Measurements from ENCODE around the gene C1QTNF5. TPM values are rescaled to one million over a fixed set of nuclear protein-coding genes. Genes with fewer than 3 reads are reported as not detected.
A peak's percentile ranks its signal among the peaks of the same experiment; 100 is the strongest.

Gene C1QTNF5
- total RNA-seq, 6 experiments from 2014 or later: 2.8 to 6.3 (median 4.8) TPM

DNA sequence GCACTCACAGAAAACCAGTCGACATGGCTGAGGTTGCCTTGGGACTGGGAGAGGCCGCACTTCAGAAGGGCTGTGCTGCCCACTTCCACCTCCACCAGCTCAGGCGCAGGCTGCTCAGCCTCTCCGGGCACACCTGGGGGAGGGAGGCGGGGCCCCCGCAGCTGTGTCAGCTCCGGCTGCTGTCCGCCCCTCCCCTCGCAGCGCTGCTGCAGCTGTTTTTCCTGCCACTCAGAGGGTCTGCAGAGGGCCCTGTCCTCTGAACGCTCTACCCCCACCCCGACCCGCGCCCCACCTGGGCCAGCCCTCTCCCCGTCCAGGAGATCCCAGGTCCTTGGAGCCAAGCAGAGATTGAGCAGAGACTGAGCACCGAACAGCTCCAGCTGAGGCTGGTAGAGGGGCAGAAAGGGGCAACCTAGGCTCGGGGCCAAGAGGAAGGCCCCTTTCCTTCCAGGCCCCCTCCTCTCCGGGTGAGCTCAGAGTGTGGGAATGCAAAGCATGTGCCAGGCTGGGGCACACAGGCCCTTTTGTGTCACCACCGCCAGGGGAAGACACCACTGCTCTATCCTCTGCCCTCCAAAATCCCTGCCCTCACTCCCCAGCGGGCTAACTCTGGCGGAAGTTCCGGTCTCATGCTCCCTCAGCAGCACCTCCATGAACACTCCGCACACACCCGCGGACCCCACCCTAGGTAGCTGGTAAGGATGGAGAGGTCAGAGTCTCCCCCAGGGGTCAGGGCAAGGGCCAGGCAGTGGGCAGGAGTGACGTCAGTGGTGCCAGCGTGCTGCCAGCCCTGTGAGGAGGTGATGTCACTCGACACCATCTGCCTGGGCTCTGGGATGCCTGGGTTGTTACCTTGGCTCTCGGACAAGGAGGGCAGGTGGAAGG, 25.3 kb downstream of the C1QTNF5 start:
- peak overlapping the region; percentile 32 to 42 (median 35) for H3K4me3 ChIP-seq
- no peaks in the 10 kb centered on the region for H3K9me3 ChIP-seq
- H3K27ac ChIP-seq: peak overlapping the region in 1 of 3 donors; percentile 63
- H3K4me1 ChIP-seq: peaks cover 0 to 16% (median 0%) of the 10 kb centered on the region in 4 donors
- peak in 2 of 3 donors; percentile 39 to 56 for DNase-seq
- no peaks in the 10 kb centered on the region for H3K36me3 ChIP-seq
- H3K27me3 ChIP-seq: peaks cover 0 to 4% of the 10 kb centered on the region in 2 donors
- 0% methylated on average over 4 of the region's 29 CpGs for WGBS (ENCODE audit: insufficient coverage, low coverage, low lambda C conversion rate, missing lambda C conversion rate)
- peak in 2 of 4 donors; percentile 24 to 34 for ATAC-seq
- TF ChIP-seq POLR2A (IDR thresholded peaks at IDR 0.05): no peak
- intact Hi-C loops (cut with DNase I): no loop called here

DNA sequence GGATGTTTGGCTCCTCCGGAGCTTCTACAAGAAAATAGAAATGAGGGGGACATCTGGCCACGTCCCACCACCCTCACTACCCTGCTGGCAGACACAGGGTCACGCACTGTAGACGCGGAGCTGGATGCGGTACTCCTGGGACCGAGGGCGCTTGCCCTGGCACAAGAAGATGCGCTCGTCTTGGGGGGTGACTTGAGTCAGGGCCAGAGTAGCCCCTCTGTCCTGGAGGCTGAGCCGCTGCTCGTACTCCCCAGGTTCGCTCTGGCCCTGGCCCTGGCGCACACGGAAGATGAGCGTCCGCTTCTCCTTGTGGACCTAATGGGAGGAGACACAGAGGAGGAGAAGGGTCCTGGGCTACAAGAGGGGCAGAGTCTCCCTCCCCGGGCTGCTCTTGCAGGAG, 26.0 kb downstream of the C1QTNF5 start:
- no CpG with 5 or more reads among the region's 18 CpGs for WGBS (ENCODE audit: insufficient coverage, low coverage, low lambda C conversion rate, missing lambda C conversion rate)
- Histone ChIP-seq H3K4me1 (peaks cover 0 to 16% (median 0%) of the 10 kb centered on the region in 4 donors), H3K27me3 (peaks cover 0 to 4% of the 10 kb centered on the region in 2 donors), H3K27ac (no peak overlapping the region), H3K36me3 (no peaks in the 10 kb centered on the region), H3K4me3 (no peak overlapping the region), H3K9me3 (no peaks in the 10 kb centered on the region)
- peak in 1 of 3 donors; percentile 45 for DNase-seq
- no peak for TF ChIP-seq POLR2A (IDR thresholded peaks at IDR 0.05)
- TF ChIP-seq, protein P1, sequence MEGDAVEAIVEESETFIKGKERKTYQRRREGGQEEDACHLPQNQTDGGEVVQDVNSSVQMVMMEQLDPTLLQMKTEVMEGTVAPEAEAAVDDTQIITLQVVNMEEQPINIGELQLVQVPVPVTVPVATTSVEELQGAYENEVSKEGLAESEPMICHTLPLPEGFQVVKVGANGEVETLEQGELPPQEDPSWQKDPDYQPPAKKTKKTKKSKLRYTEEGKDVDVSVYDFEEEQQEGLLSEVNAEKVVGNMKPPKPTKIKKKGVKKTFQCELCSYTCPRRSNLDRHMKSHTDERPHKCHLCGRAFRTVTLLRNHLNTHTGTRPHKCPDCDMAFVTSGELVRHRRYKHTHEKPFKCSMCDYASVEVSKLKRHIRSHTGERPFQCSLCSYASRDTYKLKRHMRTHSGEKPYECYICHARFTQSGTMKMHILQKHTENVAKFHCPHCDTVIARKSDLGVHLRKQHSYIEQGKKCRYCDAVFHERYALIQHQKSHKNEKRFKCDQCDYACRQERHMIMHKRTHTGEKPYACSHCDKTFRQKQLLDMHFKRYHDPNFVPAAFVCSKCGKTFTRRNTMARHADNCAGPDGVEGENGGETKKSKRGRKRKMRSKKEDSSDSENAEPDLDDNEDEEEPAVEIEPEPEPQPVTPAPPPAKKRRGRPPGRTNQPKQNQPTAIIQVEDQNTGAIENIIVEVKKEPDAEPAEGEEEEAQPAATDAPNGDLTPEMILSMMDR (IDR thresholded peaks at IDR 0.05): no peak
- intact Hi-C loops (cut with DNase I): no loop called here
- ATAC-seq: no peak

DNA sequence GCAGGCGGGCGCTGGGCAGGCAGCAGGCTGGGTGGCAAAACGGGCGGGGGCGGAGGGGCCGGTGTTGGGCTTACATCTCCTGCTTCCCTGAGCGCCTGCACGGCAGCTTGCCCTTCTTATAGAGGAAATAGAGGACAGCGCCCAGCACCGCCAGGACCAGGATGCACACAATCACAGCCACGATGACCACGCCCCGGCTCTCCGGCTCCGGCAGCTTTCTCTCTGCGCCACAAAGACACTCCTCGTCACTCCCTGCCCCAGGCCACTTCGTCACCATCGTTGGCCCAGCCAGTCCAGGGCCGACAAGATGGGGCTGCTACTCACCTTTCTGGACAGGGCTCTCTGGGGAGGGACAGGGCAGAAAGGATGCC, 30.0 kb downstream of the C1QTNF5 start:
- DNase-seq (no peak), ATAC-seq (no peak)
- no peaks in the 10 kb centered on the region for H3K9me3 ChIP-seq
- no peak overlapping the region for H3K27ac ChIP-seq
- H3K4me3 ChIP-seq: no peak overlapping the region
- TF ChIP-seq, protein P1 (IDR thresholded peaks at IDR 0.05): no peak
- TF ChIP-seq POLR2A (IDR thresholded peaks at IDR 0.05): no peak
- no peaks in the 10 kb centered on the region for H3K4me1 ChIP-seq
- intact Hi-C loops (cut with DNase I): no loop called here
- no peaks in the 10 kb centered on the region for H3K36me3 ChIP-seq
- no peaks in the 10 kb centered on the region for H3K27me3 ChIP-seq
- 93% methylated on average over 19 of the region's 20 CpGs for WGBS (ENCODE audit: insufficient coverage, low coverage, low lambda C conversion rate, missing lambda C conversion rate)

DNA sequence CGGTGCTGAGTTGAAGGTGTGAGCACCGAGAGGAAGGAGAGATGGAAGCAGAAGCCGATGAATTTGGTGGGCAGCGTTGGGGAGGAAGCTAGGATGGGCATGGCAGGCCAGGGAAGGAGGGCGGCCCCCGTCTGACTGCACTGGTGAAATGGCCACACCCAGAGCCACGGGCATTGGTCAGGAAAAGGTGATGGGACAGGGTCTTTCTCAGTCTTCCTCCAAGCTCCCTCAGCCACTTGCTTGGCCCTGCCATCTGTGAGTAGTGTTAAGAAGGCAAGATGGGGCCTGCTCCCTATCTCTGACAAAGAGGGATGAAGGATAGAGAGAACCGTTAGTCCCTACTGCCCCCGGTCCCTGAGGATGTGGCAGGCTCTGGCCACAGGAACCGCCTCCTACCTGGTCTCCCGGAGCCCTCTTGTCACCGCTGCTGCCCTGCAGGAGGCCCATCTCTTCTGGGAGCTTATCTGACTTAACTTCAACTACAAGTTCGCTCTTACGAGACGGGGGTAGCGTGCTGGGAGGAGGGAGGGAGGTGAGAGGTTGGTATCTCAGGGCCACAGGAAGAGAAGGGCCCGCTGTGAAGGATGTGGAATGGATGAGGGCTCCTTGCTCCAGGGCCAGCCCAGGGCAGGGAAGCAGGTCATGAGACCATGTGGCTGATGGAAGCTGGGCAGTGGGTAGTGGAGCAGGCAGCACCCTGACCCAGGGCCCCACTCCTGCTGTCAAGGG, 30.6 kb downstream of the C1QTNF5 start:
- H3K9me3 ChIP-seq: no peaks in the 10 kb centered on the region
- no peaks in the 10 kb centered on the region for H3K27me3 ChIP-seq
- intact Hi-C loops (cut with DNase I): no loop called here
- no peak for ATAC-seq
- no peak for DNase-seq
- no peak overlapping the region for H3K4me3 ChIP-seq
- TF ChIP-seq, protein P1 (IDR thresholded peaks at IDR 0.05): no peak
- no peak for TF ChIP-seq POLR2A (IDR thresholded peaks at IDR 0.05)
- H3K27ac ChIP-seq: no peak overlapping the region
- H3K36me3 ChIP-seq: no peaks in the 10 kb centered on the region
- 86% methylated on average over 8 of the region's 17 CpGs for WGBS (ENCODE audit: insufficient coverage, low coverage, low lambda C conversion rate, missing lambda C conversion rate)
- no peaks in the 10 kb centered on the region for H3K4me1 ChIP-seq

DNA sequence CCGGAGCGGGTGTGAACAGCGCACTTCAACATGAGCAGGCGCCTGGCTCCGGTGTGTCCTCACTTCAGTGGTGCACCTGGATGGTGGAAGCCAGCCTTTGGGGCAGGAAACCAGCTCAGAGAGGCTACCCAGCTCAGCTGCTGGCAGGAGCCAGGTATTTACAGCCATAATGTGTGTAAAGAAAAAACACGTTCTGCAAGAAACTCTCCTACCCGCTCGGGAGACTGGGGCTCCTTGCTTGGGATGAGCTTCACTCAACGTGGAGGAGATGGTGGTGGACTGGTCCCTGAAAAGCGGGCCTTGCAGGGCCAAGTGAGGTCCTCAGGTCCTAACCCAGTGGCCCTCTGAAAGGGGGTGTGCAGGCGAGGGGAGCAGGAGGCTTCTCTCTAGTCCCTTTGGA, 31.3 kb downstream of the C1QTNF5 start:
- Histone ChIP-seq H3K36me3 (no peaks in the 10 kb centered on the region), H3K27me3 (no peaks in the 10 kb centered on the region), H3K9me3 (no peaks in the 10 kb centered on the region), H3K4me3 (no peak overlapping the region), H3K27ac (no peak overlapping the region), H3K4me1 (no peaks in the 10 kb centered on the region)
- DNase-seq (no peak), ATAC-seq (no peak)
- intact Hi-C loops (cut with DNase I): no loop called here
- WGBS (ENCODE audit: insufficient coverage, low coverage, low lambda C conversion rate, missing lambda C conversion rate): 90% methylated on average over 3 of the region's 11 CpGs
- no peak for TF ChIP-seq POLR2A (IDR thresholded peaks at IDR 0.05)
- TF ChIP-seq, protein P1 (IDR thresholded peaks at IDR 0.05): no peak
